GM21619 (cell line): ENCODE measurements around the gene C2CD2.

Experiments used
- ATAC-seq: cut with Tn5 transposase; IDR thresholded peaks from one replicate; pipeline ENCODE4 v1.9.1; 2021; ENCODE audit not compliant: unreplicated experiment

Gene C2CD2

DNA sequence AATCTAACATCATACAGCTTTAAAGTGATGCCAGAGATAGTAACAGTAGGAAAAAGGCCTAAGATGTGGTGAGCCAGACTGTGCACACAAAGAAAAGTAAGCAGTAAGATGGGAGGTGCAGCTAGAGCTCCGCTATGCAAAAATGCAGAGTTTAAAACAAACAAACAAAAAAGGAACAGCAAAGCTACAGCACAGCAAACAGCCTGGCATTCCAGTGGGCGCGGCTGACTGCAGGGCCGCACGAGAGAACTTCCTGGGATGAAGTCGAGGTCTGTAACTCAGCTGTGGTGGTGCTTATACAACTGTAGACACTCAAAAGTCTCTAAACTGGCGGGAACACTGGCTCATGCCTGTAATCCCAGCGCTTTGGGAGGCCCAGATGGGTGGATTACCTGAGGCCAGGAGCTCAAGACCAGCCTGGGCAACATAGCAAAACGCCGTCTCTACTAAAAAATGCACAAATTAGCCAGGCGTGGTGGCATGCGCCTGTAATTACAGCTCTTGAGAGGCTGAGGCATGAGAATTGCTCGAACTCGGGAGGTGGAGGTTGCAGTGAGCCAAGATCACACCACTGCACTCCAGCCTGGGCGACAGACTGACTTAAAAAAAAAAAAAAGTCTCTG lies 104.7 kb downstream of the C2CD2 start:
- ATAC-seq = no peak

DNA sequence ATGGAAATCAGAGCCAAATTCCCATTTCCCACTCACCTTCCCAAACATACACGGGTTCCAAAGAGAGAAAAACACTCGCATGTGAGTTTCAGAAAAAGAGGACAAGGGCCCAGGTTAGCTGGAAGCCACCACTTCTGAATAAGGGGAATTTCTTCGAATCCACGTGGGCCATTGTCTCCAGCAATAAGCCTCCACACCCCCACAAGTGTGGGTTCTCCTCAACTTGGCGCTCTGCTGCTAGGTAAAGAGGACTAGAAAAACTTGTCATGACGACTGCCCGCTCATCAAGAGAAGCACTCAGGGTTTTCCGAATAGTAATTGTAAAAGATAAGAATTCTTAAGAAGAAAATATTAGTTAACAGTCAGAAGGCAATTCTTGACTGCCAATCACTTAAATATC lies 105.3 kb downstream of the C2CD2 start:
- ATAC-seq = no peak

DNA sequence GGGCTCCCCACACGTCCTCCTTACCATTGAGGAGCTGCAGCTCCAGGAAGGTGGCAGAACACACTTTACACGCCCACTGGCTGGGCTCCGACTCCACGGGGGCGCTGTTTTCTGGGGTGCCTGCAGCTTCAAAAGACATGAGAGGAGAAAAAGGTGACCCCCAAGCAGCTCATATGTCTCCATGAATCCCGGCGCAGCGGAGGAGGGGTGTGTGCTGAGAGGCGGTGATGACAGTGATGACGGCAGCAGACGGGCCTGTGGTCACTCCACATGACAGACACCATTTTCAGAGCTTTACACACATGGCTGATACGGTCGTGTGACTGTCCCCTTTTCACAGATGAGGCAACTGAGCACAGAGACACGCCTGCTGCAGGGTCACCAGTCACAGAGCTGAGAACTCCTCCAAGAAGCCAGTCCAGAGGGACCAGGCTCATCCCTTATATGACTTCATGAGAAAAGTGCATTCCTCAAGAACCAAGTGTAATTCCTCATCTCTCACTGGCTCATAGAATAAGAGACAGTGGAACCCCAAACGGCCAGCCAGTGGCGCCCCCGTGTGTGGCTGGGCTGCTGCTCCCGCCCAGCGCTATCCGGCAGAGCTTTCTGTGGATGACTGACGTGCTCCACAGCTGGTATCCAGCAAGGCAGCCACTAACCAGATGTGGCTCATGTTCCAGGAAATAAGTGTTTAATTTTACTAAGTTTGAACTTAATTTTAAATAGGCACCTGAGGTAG lies 106.6 kb downstream of the C2CD2 start:
- ATAC-seq = no peak

DNA sequence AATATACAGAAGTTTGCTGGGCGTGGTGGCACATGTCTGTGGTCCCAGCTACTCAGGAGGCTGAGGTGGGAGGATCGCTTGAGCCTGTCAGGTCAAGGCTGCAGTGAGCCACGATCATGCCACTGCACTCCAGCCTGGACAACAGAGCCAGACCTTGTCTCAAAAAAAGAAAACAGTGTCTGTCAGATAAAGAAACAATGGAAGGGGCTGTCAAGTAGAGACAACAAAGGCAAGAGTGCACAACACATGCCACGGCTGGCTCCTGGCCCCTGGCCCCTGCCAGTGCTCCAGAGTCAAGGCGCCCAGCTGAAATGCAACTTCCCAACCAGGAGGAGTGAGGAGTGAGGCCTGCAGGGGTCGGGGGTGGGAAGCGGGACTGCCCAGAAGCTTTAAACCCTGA lies 107.3 kb downstream of the C2CD2 start:
- no peak for ATAC-seq

DNA sequence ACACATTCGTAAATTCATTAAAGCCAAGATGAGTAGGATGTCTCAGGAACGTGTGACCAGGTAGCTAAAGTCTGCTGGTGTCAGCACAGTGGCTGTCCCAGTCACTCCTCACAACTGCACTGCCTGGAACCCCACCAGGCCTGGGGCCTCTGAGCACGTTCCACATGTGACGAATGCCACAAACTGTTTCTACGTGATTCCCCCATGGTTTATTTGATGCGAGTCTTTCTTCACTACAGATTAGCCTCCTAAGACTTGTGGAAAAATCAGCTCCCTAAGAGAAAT lies 107.8 kb downstream of the C2CD2 start:
- no peak for ATAC-seq

DNA sequence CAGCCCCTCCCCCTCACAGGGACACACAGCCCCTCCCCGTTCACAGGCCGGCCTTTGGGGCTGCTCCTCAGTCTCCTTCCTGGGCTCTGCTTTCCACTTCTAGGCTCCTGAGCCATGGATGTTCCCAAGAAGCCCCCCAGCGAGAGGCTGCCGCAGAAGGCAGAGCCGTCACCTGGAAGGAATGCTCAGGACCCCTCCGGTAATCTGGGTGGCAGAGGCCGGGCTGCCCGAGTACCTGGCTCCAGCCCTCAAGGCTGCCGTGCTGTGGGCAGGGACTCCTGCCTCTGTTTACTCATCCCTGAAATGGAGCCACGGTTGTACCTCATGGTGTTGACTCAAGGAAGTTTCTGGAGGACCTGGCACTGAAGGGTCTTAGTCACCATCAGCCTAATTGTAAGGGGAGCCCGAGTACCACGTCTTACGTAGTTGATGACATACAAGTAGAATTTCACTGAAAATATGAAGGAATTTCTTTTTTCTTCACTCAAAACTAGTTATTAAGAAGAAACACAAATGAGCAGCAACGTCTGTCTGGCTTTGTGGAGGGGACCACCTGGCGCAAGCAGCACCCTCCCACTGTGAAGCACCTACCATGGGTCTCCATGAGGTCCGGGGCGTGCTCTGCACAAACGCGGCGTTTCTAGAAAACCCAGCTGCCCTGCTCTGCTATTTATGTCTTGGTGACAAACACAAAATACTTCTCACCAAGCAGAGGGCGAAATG lies 108.3 kb downstream of the C2CD2 start:
- no peak for ATAC-seq

DNA sequence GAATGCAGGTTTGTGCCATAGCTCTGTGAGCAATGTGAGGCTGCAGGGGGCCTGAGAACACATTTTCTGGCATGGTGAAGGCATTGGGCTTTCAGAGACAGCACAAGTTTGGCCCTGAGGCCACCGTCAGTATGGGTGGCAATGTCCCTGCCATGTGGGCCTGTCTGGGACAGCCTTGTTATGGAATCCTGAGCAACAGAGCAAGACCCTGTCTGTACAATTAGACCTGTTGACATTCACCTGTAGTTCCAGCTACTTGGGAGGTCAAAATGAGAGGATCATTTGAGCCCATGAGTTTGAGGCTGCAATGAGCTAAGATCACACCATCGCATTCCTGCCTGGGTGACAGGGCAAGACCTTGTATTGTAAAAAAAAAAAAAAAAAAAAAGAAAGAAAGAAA lies 110.2 kb downstream of the C2CD2 start:
- no peak for ATAC-seq

DNA sequence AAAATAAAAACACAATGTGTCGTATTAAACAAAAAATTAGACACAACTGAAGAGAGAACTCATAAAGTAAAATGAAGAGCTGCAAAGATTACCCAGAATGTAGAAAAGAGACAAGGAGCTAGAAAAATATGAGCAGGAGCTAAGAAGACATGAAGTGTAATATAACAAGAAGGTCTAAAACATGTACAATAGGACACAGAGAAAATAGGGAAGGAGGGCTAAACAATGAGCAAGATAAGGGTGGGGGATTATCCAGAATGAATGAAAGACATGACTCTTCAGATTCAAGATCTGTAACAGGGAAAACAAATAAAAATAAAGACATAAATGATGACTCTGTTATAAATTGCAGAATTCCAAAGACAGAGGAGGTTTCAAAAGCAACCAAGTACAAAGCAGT lies 112.9 kb downstream of the C2CD2 start:
- ATAC-seq = no peak

DNA sequence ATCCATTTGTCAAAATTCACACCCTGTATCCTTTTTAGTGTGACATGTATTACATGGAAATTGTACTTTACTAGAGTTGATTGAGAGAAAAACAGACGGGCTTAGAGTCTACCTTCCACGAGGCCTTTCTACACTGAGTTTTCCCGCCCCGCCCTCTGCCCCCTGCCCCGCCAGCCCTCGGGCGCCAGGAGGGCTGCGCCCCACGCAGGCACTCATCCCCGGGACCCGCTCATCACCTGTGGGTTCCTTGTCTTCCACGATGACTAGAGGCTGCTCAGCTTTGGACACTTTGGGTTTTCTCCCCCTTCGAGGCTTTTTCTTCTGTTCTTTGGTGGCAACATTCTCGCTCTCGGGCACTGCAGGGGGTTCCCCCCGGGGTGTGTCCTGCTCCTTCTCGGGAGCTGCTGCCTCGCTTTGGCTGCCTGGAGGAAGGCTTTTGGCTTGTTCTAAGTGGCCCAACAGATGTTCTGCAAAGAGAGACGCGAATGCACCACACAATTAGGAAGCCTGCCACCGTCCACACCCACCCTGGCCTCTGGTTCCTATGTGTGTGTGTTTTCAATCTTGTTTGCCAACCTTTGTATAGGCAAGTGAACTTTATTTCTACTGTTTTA lies 114.3 kb downstream of the C2CD2 start:
- ATAC-seq = no peak

DNA sequence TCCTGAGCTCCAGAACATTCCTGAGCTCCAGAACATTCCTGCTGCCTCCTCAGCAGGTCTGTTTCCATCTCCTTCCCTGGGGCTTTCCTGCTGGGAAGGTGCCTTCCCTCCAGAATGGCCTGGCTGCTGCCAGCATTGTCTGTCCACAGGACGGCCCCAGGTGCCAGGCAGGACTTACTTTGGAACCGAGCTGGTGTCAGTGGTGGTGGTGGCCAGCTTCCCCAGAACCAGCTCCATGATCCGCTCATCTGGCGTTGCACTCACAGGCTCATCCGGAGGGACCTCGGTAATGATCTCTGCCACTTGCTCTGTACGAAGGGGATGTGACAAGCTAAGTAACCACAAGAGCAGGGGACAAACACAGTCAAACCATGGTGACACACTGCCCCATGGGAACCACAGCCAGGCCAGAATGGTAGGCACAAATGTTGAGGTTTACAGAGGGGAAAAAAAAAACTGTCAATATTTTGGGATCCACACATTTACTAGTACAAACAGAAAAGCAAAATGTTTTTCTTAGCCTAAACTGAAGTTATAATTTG lies 116.0 kb downstream of the C2CD2 start:
- no peak for ATAC-seq

DNA sequence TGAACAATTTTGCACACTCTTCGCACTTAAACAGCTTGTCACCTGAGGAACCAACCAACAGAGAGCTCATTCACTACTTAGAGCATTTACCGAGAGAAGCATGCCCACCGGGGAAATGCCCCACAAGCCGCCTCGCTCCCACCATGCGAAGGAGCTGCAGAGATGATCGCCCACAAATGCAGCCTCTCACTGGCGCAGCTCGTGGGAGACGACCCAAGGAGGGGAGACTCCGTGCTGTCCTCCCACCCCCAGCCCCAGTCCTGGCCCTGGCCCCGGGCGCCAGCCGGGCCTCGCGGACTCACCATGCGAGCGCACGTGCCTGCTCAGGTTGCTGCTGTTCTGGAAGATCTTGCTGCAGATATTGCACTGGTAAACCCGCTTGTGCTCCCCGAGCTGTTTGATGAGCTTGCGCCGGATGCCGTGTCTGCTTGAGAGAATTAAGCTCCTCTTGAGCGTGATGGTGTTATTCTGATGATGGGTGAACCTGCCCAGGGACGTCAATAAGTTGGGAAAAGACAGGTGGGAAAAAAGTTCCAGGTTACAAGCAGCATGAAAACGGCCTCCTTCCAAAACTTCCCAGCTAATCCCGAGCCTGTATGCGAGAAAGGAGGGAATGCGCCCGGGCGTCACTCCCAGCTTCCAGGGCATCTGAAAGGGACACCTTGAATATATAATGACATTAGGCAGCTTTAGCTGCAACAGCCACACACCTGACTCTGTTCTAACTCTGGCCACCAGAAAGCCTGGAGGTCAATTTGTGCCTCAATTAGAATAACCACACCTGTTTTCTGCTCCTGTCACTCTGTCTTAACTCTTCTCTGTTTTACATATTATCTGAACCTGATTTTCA lies 117.4 kb downstream of the C2CD2 start:
- no peak for ATAC-seq

DNA sequence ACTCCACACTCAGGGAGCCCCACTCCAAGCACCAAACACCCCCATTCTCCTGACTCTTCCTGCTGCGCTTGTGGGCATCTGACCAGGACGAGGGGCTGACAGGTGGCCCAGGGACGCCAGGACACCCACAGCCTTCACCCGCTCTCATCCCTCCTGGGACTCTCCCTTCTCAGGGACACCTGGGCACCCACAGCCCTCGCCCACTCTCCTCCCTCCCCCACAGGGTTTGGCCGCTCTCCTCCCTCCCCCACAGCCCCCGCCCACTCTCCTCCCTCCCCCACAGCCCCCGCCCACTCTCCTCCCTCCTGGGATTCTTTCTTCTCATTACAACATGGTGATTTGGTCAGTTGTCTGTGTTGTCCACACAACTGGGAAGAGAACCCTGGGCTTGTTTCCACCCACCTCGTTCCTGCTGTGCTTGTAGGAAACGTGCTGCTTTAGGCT lies 118.1 kb downstream of the C2CD2 start:
- no peak for ATAC-seq
